HG02970 (cell line): ENCODE measurements around the gene RECK.
"Not testable (repeated sequence)": the region's sequence is repeated elsewhere in the genome, so short reads cannot be mapped to it uniquely, and the experiment has no call there.

ENCODE experiments used
- ATAC-seq: cut with Tn5 transposase; IDR thresholded peaks from one replicate; pipeline ENCODE4 v1.9.1; 2021; ENCODE audit warnings: mild to moderate bottlenecking, moderate library complexity, moderate number of reproducible peaks; ENCODE audit not compliant: unreplicated experiment, low FRiP score

RECK gene

DNA sequence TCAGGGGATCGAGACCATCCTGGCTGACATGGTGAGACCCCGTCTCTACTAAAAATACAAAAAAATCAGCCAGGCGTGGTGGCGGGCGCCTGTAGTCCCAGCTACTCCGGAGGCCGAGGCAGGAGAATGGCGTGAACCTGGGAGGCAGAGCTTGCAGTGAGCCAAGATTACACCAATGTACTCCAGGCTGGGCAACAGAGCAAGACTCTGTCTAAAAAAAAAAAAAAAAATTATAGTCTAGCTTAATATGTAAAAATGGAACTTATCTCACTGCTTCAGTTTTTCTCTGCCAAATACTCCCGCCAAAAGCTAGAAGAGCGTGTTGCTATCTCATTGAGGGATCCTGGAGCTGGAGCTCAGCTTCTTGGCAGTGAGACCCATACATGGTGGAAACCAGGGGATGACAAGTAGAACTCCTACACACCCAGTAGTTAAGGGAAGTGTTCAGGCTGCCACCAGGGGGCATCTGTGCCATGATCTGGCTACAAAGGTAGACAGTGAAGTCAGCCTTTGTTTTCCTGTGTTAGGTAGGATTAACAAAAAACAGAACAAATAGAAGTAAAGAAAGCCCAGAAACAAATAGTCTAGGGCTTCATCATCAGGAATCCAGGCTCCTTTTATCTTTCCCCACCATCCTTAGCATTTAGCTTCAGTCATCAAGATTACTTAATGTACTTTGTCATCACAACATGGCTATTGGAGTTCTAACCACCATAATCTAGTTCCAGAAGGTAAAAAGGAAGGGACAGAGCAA lies 66.2 kb downstream of the RECK start:
- ATAC-seq: no peak

DNA sequence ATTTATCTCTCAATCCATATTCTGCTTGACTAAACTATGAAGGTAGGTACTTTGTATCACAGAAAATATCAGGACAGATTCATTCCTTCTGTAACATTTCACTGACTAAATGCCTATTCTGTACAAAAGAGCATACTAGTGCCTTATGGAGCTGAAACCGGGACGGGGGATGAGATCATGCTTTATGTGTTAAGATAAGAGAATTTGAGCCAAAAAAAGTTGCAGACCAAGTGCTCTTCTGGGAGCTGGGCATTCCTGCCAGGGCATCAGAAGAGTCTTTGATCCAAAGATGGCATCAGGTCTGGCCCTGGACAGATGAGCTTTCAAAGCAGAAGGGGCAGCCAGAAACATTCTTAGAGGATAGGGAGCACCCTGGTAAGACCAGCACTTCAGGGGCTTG lies 72.4 kb downstream of the RECK start:
- no peak for ATAC-seq

DNA sequence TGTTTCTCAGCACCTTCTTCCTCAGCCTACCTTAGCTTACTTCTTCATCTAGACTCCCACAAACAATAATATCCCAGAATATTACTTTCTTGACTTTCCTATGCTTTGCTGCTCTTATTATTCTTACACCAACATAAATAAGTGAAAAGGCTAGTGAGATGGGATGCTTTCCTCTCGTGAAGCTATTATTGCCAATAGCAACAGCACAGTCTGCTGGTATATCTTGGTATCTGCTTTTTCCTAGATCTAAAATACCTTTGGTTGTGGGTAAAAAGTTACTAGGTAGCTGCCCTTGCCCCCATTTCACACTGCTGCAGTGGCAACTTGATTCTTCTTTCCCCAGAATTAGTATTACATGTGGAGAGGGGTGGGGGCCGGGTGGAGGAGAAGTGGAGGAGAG lies 73.7 kb downstream of the RECK start:
- no peak for ATAC-seq

DNA sequence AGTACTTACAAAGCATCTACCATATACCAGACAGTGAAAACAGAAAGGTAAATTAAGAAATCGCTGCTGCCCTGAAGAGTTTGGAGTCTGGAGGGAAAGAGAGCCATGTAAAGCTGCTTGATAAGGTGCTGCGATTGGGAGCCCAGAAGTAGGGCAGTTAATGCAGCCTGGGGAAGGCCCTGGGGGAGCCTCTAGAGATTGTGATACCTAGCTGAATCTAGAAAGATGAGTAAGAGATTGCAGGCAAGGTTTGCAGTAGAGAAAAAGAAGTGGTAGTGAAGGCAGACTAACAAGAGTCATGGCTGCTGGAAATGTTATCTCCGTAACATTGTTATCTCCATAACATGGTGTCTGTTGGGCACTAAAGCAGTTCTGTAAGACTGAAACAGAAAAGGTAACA lies 75.8 kb downstream of the RECK start:
- no peak for ATAC-seq

DNA sequence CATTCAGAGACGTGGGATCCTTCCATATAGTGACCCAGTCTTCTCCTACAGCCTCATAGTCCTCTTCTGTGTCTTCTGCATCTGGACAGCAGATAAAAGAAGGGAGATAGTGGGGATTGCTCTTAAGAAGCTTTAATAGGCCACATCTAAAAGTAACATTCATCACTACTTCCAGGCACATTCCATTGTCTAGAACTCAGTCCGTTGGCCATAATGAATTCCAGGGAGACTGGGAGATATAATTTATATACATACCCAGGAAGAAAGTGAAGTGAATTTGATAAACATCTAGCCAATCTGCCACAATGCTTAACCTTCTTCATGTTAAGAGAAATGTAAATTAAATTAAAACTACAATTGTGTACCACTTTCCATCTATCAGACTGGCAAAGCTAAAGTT lies 77.3 kb downstream of the RECK start:
- ATAC-seq: no peak

DNA sequence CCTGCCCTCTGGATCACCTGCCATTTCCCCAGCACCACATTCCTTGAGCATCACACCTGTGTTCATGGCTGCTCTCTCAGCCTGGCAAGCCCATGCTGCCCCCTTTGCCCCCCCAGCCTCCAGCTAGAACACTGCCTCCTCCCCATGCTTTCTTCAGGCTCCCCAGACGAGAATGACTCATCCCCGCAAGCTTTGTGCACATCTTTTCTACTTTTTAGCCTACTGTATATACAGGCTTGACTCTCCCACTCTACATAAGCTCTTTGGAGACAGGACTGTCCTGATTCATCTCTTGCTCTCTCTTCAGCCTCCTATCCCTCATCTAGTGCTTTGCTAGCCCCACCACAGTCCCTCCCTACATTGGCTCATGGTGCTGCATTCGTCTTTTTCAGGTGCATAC lies 79.9 kb downstream of the RECK start:
- no peak for ATAC-seq

DNA sequence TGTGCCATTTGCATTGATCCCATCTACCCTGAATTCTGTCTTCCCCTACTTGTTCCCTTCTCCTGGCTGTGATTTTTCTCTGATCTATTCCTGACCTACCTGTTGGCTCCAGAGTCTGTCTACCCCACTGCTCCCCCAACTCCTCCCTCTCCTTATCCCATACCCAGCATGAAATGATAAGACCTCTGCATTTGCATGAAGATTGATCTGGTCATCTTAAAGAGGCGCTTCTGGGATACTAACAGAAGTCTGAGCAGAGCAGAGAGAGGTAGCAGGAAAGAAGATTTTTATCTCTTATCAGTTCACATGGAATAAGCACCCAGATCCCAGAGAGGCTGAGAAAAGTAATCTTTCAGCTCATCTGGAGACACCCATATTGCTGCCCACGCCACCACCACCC lies 81.5 kb downstream of the RECK start:
- ATAC-seq: no peak

DNA sequence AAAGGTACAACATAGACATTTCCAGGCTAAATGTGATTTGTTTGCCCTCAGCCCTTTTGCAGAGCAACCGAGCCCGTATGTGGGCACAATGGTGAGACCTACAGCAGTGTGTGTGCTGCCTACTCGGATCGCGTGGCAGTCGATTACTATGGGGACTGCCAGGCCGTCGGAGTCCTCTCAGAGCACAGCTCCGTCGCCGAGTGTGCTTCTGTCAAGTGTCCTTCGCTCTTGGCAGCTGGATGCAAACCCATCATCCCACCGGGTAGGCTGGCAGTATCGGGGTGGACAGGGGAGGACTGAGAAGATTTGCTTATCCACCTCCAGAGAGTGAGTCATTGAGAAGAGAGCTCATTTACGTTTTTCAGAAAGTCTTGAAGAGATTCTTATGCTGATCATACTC lies 82.0 kb downstream of the RECK start:
- no peak for ATAC-seq

DNA sequence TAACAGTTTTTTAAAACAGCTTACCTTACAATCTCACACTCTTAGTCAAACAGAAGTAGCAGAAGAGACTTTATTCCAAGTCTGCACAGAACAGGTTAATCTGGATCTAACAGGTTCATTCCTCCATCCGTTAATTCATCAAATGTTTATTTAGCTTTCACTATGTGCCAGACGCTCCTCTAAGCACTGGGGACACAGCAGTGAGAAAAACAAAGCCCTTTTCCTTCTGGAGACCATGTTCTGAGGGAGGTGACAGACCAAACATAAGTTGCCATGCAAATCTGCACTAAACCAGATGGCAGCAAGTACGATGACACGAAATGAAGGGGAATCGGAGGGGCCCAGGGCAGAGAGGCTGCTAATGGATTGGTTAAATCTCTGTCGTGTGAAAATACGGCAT lies 82.8 kb downstream of the RECK start:
- ATAC-seq: no peak

DNA sequence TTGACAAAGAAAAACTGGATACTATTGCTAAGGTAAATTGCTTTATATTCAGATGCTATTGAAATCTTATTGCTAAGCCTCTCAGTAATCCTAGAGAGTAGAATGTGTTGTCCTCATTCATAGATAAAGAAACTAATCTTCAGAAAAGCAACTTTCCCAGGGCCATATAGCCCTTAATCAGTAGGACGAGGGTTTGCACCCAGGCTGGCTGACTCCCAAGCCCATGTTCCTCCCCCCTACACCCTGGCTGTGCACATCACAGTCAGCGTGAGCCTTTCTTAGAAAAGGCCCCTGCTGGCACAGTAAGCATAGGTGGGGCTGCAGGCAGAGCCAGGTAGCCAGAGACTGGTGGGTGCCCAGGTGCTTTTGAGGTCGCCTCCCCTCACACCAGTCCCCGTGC lies 84.0 kb downstream of the RECK start:
- ATAC-seq: no peak

DNA sequence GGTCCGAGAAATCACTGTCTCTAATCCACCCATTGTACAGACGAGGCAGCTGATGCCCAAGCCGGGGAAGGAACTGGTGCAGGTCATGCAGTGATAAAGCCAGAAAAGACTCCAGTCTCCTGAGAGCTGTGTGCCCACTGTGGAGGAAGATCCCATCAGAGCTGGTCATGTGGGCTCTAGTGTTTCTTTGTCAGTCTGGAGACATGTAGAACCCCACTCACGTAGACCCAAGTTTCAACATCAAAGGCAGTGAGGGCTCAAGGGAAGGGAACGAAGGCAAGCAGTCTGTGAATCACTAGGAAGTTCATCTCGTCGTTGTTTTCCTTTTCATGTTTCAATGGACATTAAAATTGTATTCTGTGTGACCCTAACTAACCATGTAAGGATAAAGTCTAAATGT lies 85.3 kb downstream of the RECK start:
- no peak for ATAC-seq

DNA sequence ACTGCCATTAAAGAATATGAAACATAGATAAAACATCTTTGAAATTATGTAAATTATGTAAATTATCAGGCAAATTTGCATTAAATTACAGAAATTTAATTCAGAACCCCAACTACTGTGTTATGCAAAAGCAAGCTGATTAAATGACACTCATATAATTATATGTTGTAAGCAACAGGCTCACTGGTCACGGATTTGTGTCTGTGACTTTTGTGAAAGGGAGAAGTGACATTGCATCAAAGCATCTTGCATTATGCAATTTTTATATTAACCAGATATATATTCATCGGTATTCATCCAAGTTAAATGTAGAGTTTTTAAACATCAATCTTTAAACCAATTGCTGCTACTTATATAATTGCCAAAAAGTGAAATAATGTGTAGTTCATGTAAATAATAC lies 86.8 kb downstream of the RECK start:
- no peak for ATAC-seq

DNA sequence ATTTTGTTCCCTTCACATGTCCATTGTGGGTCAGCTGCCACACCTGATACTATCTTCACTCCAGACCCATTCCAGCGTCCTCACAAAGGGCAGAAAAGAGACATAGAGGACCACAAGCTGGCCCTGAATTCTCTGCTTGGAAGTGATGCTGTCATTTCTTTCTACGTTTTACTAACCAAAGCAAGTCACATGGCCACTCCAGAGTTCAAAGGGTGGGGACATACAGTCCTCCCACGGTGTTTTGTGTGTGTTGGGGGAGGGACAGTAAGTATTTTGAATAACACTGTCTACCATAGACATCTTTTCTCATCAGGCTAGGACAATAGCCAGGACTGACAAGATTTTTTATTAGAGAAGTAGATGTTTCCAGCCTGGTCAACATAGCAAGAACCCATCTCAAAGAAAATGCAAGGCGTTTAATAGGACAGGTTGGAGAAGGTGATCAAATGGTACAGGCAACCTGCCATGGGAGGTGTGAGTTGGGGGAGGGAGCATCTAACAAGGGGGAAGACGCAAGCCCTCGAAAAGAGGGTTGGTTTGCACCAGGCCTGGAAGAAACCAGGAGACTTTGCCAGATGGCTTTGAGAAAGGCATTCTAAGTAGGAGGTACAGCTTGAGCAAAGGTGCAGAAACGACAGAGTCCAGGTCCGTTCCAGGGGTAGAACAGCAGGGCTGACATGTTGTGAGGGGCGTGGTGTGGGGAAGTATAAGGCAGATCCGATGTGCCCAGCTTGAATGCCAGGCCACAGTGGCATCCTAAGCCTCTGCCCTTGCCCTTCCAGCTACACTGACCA lies 88.5 kb downstream of the RECK start:
- ATAC-seq: no peak

DNA sequence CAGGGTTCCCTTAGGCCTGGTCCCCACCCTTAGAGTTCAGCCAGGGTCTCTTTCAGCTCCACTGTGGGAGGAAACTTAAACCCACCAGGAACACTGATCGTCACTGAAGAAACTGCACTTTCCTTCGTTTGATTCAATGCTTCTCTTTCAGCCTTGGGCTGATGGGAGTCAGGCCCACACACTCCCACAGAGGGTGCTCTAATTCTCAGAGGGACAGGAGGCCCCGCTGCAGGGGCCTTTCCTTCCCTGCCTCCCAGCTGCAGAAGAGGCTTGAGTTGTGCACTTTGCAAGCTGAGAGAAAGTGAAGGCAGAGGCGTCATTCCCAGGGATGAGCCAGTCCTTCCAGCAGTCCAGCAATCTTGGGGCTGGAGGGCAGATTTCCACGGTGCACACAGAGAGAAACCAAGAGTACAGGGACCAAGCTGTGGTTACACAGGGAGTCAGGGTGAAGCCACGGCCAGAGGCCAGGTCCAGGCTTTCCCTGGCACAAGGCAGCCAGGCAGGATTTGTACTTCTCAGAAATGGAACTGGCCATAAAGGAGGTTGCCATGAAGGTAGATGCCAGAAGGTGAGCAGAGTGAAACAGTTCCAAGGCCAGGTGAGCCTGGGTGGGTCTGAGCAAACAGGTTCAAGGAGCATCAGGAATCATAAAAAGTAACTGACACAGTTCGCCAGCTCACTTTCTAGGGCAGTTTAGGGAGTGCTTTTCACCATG lies 89.5 kb downstream of the RECK start:
- no peak for ATAC-seq

DNA sequence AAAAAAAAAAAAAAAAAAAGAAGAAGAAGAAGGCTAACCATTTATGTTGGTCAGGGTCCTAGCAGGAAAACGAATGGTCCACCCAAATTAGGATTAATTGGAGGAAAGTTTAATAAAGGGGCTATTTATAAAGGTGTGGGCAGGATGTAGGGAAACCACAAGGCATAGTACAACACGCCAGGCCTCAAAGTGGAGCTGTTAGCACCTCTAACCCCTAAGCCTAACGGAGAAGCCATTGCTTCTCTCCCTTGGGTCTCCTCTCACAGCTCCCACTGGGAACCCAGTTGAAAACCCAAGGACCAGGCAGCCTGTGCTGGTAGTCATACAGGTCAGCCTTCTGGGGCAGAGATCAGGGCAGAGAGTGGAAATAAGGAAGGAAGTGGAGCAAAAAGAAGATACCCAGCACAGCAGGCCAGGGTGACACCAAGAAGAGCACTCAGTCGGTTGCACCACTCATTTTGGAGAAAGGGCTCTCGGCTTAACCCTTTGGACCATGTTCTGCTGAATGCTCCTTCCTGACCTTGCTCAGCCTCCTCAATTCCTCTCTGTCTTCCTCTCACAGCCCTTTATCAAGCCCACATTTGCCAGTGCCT lies 91.0 kb downstream of the RECK start:
- ATAC-seq: no peak

DNA sequence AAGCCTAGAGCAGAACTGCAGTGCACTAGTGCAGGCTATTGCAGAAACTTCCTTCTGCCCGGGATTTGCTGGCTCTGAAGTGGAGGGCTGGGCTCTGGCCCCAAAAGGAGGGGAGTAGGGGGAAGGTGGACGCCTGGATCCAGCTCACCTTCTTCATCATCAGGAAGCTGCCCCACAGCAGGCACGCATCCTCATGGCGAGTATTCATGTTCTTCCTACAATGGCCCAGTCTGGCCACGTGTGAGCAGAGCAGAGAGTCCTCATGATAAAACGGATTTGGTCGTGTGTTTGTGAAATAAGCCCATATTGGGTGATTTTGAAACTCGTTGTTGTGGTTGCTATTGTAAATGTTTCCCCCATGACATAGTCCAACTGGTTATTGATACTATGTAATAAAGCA lies 91.6 kb downstream of the RECK start:
- no peak for ATAC-seq

DNA sequence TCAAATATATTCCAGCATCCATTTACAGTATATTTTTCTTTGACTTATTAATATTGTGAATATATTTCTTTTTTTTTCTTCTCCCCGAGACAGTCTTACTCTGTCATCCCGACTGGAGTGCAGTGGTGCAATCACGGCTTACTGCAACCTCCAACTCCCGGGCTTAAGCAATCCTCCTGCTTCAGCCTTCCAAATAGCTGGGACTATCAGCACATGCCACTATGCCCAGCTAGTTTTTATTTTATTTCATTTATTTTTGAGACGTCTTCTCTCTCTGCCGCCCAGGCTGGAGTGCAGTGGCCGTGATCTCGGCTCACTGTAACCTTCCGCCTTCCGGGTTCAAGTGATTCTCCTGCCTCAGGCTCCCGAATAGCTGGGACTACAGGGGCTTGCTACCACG lies 92.4 kb downstream of the RECK start:
- ATAC-seq: no peak

DNA sequence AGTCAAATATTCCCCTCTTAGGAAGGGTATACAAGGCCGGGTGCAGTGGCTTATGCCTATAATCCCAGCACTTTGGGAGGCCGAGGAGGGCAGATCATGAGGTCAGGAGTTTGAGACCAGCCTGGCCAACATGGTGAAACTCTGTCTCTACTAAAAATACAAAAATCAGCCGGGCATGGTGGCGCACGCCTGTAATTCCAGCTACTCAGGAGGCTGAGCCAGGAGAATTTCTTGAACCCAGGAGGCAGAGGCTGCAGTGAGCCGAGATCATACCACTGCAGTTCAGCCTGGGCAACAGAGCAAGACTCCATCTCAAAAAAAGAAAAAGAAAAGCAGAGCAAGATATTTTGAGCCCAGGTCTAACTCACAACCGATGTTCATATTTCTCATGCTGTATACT lies 95.0 kb downstream of the RECK start:
- not testable (repeated sequence) for ATAC-seq

DNA sequence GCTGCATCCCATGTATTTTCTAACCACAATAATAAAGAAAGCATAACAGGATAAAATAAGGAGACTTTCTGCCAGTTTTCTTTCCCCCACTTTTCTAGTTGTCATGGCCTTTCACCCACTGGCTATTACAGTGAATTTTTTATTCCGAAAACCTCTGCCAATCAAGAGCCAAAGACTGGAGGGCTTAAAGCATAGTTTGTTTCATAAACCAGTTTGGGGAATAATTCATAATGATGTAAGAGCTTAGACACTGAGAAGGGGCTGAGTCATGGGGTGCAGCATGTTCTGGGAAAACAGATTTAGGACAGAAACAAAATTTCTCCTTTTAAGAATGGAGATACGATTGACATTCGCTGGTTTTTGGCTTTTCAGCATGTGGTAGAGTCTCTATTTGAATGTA lies 95.4 kb downstream of the RECK start:
- ATAC-seq: no peak

DNA sequence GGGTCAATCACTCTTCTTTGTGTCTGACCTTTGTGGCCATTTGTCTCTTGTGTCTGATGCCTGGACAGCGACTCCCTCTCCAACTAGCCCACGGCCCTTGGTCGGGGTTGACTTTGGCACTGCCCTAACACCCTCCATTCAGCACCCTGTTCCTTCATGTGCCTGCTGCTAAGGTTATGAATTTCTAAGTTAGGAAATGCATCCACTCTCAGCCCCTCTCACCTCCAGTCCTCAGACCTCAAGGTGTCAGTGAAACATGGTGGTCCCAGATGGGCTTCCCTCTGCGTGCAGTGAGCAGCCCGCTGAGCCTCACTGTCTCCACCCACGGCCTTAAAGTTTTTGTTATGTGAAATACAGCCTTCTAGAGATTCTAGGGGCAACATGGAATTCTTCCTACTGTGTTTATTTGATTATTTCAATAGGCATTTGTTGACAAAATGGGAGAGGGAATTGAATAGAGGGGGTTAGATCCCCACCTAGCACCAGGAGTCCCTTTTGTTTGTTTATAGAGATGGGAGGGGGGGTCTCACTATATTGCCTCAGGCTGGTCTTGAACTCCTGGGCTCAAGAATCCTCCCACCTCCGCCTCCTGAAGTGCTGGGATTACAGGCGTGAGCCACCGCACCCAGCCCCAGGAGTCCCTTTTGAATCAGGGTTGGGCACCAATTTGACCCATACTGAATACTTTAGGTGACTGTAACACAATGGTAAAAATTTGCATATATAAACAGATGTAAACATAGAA lies 98.2 kb downstream of the RECK start:
- no peak for ATAC-seq
